Subcutaneous abdominal adipose tissue (tissue), 5 donors: ENCODE data around the gene GDAP1L1.
"Not testable (repeated sequence)": the region's sequence is repeated elsewhere in the genome, so short reads cannot be mapped to it uniquely, and the experiment has no call there.

Experiments
- H3K27ac ChIP-seq: one replicate; pipeline ENCODE4 v1.7.0; 2013; ENCODE audit warnings: low read depth, mild to moderate bottlenecking, inconsistent platforms, low read length, moderate library complexity
- H3K27me3 ChIP-seq, 5 donors: one replicate each; pipeline ENCODE4 v1.7.0; 2013; ENCODE audit warnings: low read length in 5 of 5, inconsistent platforms in 1 of 5; ENCODE audit not compliant: control insufficient read depth in 5 of 5, insufficient read depth in 4 of 5
- H3K36me3 ChIP-seq, 5 donors: one replicate each; pipeline ENCODE4 v1.7.0; 2013; ENCODE audit warnings: low read length in 5 of 5; ENCODE audit not compliant: control insufficient read depth in 5 of 5, insufficient read depth in 5 of 5
- H3K4me1 ChIP-seq, 5 donors: one replicate each; pipeline ENCODE4 v1.7.0; 2013; ENCODE audit warnings: low read length in 5 of 5, mild to moderate bottlenecking in 3 of 5, moderate library complexity in 1 of 5; ENCODE audit not compliant: control insufficient read depth in 5 of 5, insufficient read depth in 5 of 5
- H3K4me3 ChIP-seq, 5 donors: one replicate each; pipeline ENCODE4 v1.7.0; 2013; ENCODE audit warnings: low read length in 5 of 5, low read depth in 1 of 5
- H3K9ac ChIP-seq, 5 donors: one replicate each; pipeline ENCODE4 v1.7.0; 2013; ENCODE audit warnings: low read length in 5 of 5, mild to moderate bottlenecking in 4 of 5, moderate library complexity in 3 of 5
- H3K9me3 ChIP-seq, 5 donors: one replicate each; pipeline ENCODE4 v1.7.0; 2013; ENCODE audit warnings: low read length in 5 of 5; ENCODE audit not compliant: control insufficient read depth in 5 of 5
- donor health status: healthy.
- donor health status: healthy.
- donor health status: healthy.
- donor health status: healthy.
- donor health status: healthy.

Gene GDAP1L1

GRCh38 chr20:44231713-44232468, 15.2 kb upstream of the GDAP1L1 start:
- Histone ChIP-seq H3K9ac (no peak overlapping the region), H3K27ac (no peak overlapping the region), H3K27me3 (no peaks in the 10 kb centered on the region), H3K9me3 (no peaks in the 10 kb centered on the region), H3K36me3 (no peaks in the 10 kb centered on the region), H3K4me3 (no peak overlapping the region), H3K4me1 (no peaks in the 10 kb centered on the region)

- H3K9me3 ChIP-seq, H3K9ac ChIP-seq, H3K27ac ChIP-seq, H3K4me1 ChIP-seq, H3K4me3 ChIP-seq, H3K36me3 ChIP-seq, H3K27me3 ChIP-seq: not testable (repeated sequence)
Observed at GRCh38 chr20:44232469-44232856, 14.6 kb upstream of the GDAP1L1 start.

- Histone ChIP-seq H3K4me1 (no peaks in the 10 kb centered on the region), H3K4me3 (no peak overlapping the region), H3K27me3 (no peaks in the 10 kb centered on the region), H3K9me3 (peaks cover 0 to under 1% (median 0%) of the 10 kb centered on the region in 5 donors), H3K36me3 (no peaks in the 10 kb centered on the region), H3K27ac (no peak overlapping the region), H3K9ac (no peak overlapping the region)
Observed at GRCh38 chr20:44233436-44234016, 13.6 kb upstream of the GDAP1L1 start.

- Histone ChIP-seq H3K4me3 (no peak overlapping the region), H3K27ac (no peak overlapping the region), H3K9me3 (peaks cover 0 to 2% (median 0%) of the 10 kb centered on the region in 5 donors), H3K4me1 (no peaks in the 10 kb centered on the region), H3K27me3 (no peaks in the 10 kb centered on the region), H3K9ac (no peak overlapping the region), H3K36me3 (no peaks in the 10 kb centered on the region)
Observed at GRCh38 chr20:44234566-44235317, 12.4 kb upstream of the GDAP1L1 start.

GRCh38 chr20:44235702-44236101, 11.4 kb upstream of the GDAP1L1 start:
- Histone ChIP-seq H3K4me1 (no peaks in the 10 kb centered on the region), H3K27ac (no peak overlapping the region), H3K27me3 (no peaks in the 10 kb centered on the region), H3K9ac (no peak overlapping the region), H3K36me3 (no peaks in the 10 kb centered on the region), H3K9me3 (peaks cover 0 to 2% (median 0%) of the 10 kb centered on the region in 5 donors), H3K4me3 (no peak overlapping the region)

- H3K36me3 ChIP-seq, H3K27ac ChIP-seq, H3K9me3 ChIP-seq, H3K27me3 ChIP-seq, H3K9ac ChIP-seq, H3K4me1 ChIP-seq, H3K4me3 ChIP-seq: not testable (repeated sequence)
Observed at GRCh38 chr20:44236840-44237239, 10.3 kb upstream of the GDAP1L1 start.

GRCh38 chr20:44241796-44242195, 5.3 kb upstream of the GDAP1L1 start:
- no peaks in the 10 kb centered on the region for H3K27me3 ChIP-seq
- no peak overlapping the region for H3K9ac ChIP-seq
- peaks cover 0 to 2% (median 0%) of the 10 kb centered on the region in 5 donors for H3K9me3 ChIP-seq
- H3K36me3 ChIP-seq: no peaks in the 10 kb centered on the region
- H3K27ac ChIP-seq: no peak overlapping the region
- H3K4me3 ChIP-seq: no peak overlapping the region
- no peaks in the 10 kb centered on the region for H3K4me1 ChIP-seq

GRCh38 chr20:44245977-44246376, 1.1 kb upstream of the GDAP1L1 start:
- Histone ChIP-seq H3K36me3 (no peaks in the 10 kb centered on the region), H3K27me3 (peaks cover 4 to 15% (median 13%) of the 10 kb centered on the region in 5 donors), H3K9ac (no peak overlapping the region), H3K9me3 (no peaks in the 10 kb centered on the region), H3K4me1 (peaks cover 0 to 10% (median 6%) of the 10 kb centered on the region in 5 donors), H3K27ac (no peak overlapping the region), H3K4me3 (no peak overlapping the region)

- Histone ChIP-seq H3K27me3 (peaks cover 4 to 19% (median 13%) of the 10 kb centered on the region in 5 donors), H3K36me3 (no peaks in the 10 kb centered on the region), H3K9me3 (no peaks in the 10 kb centered on the region), H3K4me3 (no peak overlapping the region), H3K27ac (no peak overlapping the region), H3K4me1 (peaks cover 0 to 10% (median 6%) of the 10 kb centered on the region in 5 donors), H3K9ac (no peak overlapping the region)
Observed at GRCh38 chr20:44247586-44248409, 690 bp downstream of the GDAP1L1 start.
